GM10266 (cell line): ENCODE data around the gene LY86.

Experiments
- DNase-seq: peaks from one replicate; pipeline ENCODE4 v3.0.0; 2012; ENCODE audit errors: extremely low spot score
- CTCF ChIP-seq: IDR thresholded peaks from 2 replicates; pipeline ENCODE4 v1.5.1; 2012; ENCODE audit warnings: mild to moderate bottlenecking, low read depth; ENCODE audit not compliant: control insufficient read depth, insufficient read depth; ENCODE audit errors: missing control alignments

The LY86 gene

DNA sequence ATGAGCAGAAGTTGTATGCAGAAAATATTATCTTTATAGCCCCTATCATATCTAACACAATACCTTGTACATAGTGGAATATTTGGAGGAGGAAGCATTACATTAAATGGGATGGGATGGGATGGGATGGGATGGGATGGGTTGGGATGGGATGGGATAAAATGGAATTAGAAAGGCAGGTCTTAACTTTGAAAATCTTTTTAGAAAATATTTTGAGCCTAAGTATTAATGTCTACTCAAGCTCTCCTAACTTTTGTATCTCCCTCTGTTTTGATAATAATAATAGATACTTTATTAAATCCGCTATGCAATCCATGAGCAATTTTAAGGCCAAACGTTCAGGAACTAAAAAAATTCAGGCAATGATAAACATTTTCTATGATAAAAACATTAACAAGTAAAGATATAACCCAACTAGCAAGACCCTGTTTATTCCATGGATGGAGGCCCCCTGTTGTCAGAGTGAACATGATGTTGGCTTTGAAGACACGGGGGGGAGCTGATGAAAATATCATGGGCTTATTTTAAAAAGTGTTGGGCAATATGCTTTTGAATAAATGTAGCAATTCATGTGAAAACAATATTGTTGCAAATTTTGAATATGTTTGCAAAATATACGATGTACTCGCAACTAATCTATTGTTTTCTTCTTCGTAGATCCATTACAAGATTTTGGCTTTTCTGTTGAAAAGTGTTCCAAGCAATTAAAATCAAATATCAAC is 35.9 kb downstream of the LY86 start:
- no peak for DNase-seq
- no peak for TF ChIP-seq CTCF

DNA sequence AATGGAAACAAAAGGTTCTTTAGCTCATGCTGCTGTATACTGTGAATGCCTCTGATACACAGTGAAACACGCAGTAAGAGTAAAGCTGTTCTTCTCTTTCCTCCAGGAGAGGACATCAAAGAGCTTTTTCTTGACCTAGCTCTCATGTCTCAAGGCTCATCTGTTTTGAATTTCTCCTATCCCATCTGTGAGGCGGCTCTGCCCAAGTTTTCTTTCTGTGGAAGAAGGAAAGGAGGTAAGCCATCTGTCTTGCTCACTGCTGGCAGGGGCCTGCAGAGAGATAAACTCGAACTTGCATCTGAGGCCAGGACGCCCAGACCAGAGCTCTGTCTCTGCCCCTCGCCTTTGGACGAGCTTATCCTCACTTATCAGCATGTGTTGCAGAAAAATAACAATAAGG is 37.7 kb downstream of the LY86 start:
- DNase-seq, result no peak
- no peak for TF ChIP-seq CTCF

DNA sequence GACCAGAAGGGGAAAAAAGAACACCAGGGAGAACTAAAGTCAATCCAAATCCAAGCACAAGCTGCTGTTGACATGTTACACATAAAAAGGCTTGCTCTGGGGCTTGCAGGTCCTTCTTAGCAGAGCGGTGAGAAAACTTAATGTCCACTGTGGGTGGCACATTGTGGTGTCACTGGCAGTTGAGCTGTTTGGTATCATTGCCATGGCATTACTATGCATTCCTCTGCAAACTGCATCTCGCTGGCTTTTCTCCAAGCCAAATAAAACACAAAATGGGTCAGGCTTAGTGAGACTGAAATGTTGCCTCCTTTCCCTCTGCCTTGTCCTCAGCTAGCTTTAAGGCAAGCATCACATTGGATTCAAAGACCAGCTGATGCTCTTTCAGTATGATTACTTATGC is 40.9 kb downstream of the LY86 start:
- no peak for TF ChIP-seq CTCF
- no peak for DNase-seq

GRCh38 chr6:6631053-6631452 is 42.5 kb downstream of the LY86 start:
- no peak for DNase-seq
- TF ChIP-seq CTCF, result no peak

GRCh38 chr6:6631534-6632276 is 43.2 kb downstream of the LY86 start:
- no peak for DNase-seq
- TF ChIP-seq CTCF, result no peak

DNA sequence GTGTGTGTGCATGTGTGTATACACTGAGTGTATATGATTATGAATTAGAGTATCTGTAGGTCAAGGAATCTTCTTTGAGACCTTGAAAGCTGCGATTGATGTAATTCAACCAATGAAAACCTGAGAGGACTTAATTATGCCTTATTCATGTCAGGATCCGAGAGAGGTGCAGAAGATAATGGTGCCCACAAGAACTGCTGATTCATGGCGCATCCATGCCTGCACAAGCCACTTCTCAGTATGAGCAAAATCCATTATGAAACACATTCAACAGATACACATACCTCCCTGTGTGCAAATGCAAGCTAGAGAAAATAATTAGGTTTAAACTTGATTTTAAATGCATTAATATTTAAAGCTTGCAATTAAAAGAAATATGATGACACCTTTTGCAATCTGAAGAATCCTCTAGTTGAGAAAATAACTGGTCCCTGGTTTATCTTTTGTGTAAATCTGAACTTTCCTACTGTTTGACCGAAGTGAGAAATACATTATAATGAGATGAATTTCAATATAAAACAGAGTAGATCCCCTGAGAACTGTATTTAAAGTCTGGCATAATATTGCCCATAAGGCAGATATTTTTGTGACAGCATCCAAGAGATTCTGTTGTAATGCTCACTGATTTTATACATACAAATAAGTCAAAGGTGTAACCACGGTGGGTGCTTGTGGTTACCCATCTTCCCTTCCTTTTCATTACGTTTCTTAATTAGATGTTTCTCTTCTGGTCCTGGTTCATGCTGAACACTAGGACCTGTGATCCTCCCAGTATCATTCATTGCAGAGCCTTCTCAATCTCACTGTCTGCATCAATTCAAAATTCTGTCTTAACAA is 45.6 kb downstream of the LY86 start:
- no peak for TF ChIP-seq CTCF
- no peak for DNase-seq
